Muscle layer of duodenum (tissue), 2 donors: ENCODE results near the gene UBR4.
"Not testable (repeated sequence)": the region's sequence is repeated elsewhere in the genome, so short reads cannot be mapped to it uniquely, and the experiment has no call there.

Source experiments
- H3K27ac ChIP-seq: one replicate; pipeline ENCODE4 v1.7.0; 2013; ENCODE audit warnings: mild to moderate bottlenecking, low read length
- H3K27me3 ChIP-seq: one replicate; pipeline ENCODE4 v1.7.0; 2013; ENCODE audit warnings: low read depth, mild to moderate bottlenecking, control low read depth, low read length
- H3K36me3 ChIP-seq, 2 donors: one replicate each; pipeline ENCODE4 v1.7.0; 2013; ENCODE audit warnings: low read length in 2 of 2, control low read depth in 1 of 2, mild to moderate bottlenecking in 1 of 2; ENCODE audit not compliant: insufficient read depth in 2 of 2, control insufficient read depth in 1 of 2
- H3K4me1 ChIP-seq, 2 donors: one replicate each; pipeline ENCODE4 v1.7.0; 2013; ENCODE audit warnings: low read length in 2 of 2, mild to moderate bottlenecking in 2 of 2, control low read depth in 1 of 2, moderate library complexity in 1 of 2; ENCODE audit not compliant: insufficient read depth in 2 of 2, control insufficient read depth in 1 of 2
- H3K4me3 ChIP-seq, 2 donors: one replicate each; pipeline ENCODE4 v1.7.0; 2013; ENCODE audit warnings: low read length in 2 of 2, low read depth in 1 of 2, mild to moderate bottlenecking in 1 of 2
- H3K9me3 ChIP-seq, 2 donors: one replicate each; pipeline ENCODE4 v1.7.0; 2013; ENCODE audit warnings: low read length in 2 of 2, control low read depth in 1 of 2, mild to moderate bottlenecking in 1 of 2; ENCODE audit not compliant: control insufficient read depth in 1 of 2
- donor health status: healthy.

The UBR4 gene

GRCh38 chr1:19187852-19188251, 22.2 kb downstream of the UBR4 start:
- Histone ChIP-seq H3K4me1 (no peaks in the 10 kb centered on the region), H3K9me3 (no peaks in the 10 kb centered on the region), H3K27ac (no peak overlapping the region), H3K36me3 (peaks cover 68 to 85% of the 10 kb centered on the region in 2 donors), H3K27me3 (no peaks in the 10 kb centered on the region), H3K4me3 (no peak overlapping the region)

- H3K36me3 ChIP-seq: peaks cover 62 to 77% of the 10 kb centered on the region in 2 donors
- no peaks in the 10 kb centered on the region for H3K27me3 ChIP-seq
Measured at GRCh38 chr1:19186001-19186400, 24.1 kb downstream of the UBR4 start.

GRCh38 chr1:19182223-19182622, 27.8 kb downstream of the UBR4 start:
- Histone ChIP-seq H3K36me3 (peaks cover 68 to 79% of the 10 kb centered on the region in 2 donors), H3K4me3 (no peak overlapping the region), H3K27me3 (no peaks in the 10 kb centered on the region)

More at GRCh38 chr1:19186001-19186400, 24.1 kb downstream of the UBR4 start:
- Histone ChIP-seq H3K4me3 (no peak overlapping the region), H3K27ac (no peak overlapping the region), H3K4me1 (no peaks in the 10 kb centered on the region), H3K9me3 (no peaks in the 10 kb centered on the region)

GRCh38 chr1:19180265-19180657, 29.8 kb downstream of the UBR4 start:
- peaks cover 66 to 81% of the 10 kb centered on the region in 2 donors for H3K36me3 ChIP-seq
- not testable (repeated sequence) for H3K9me3 ChIP-seq, H3K27ac ChIP-seq, H3K4me3 ChIP-seq, H3K4me1 ChIP-seq, H3K27me3 ChIP-seq

More at GRCh38 chr1:19182223-19182622, 27.8 kb downstream of the UBR4 start:
- Histone ChIP-seq H3K9me3 (no peaks in the 10 kb centered on the region), H3K4me1 (peaks cover 0 to 3% of the 10 kb centered on the region in 2 donors), H3K27ac (no peak overlapping the region)

GRCh38 chr1:19179597-19180264, 30.3 kb downstream of the UBR4 start:
- H3K4me3 ChIP-seq: no peak overlapping the region
- peaks cover 0 to 3% of the 10 kb centered on the region in 2 donors for H3K4me1 ChIP-seq
- no peaks in the 10 kb centered on the region for H3K9me3 ChIP-seq
- H3K27me3 ChIP-seq: no peaks in the 10 kb centered on the region
- no peak overlapping the region for H3K27ac ChIP-seq
- H3K36me3 ChIP-seq: peaks cover 66 to 81% of the 10 kb centered on the region in 2 donors

GRCh38 chr1:19178734-19179398, 31.2 kb downstream of the UBR4 start:
- Histone ChIP-seq H3K4me1 (peaks cover 0 to 3% of the 10 kb centered on the region in 2 donors), H3K27me3 (no peaks in the 10 kb centered on the region), H3K36me3 (peaks cover 67 to 81% of the 10 kb centered on the region in 2 donors), H3K9me3 (no peaks in the 10 kb centered on the region), H3K4me3 (no peak overlapping the region), H3K27ac (no peak overlapping the region)

- no peak overlapping the region for H3K4me3 ChIP-seq
- peaks cover 69 to 81% of the 10 kb centered on the region in 2 donors for H3K36me3 ChIP-seq
- H3K27ac ChIP-seq: no peak overlapping the region
- H3K4me1 ChIP-seq: peaks cover 0 to 3% of the 10 kb centered on the region in 2 donors
- no peaks in the 10 kb centered on the region for H3K27me3 ChIP-seq
- no peaks in the 10 kb centered on the region for H3K9me3 ChIP-seq
Measured at GRCh38 chr1:19177811-19178210, 32.3 kb downstream of the UBR4 start.

- H3K9me3 ChIP-seq: no peaks in the 10 kb centered on the region
- no peaks in the 10 kb centered on the region for H3K4me1 ChIP-seq
- no peak overlapping the region for H3K4me3 ChIP-seq
- no peak overlapping the region for H3K27ac ChIP-seq
- H3K27me3 ChIP-seq: no peaks in the 10 kb centered on the region
- peaks cover 90 to 98% of the 10 kb centered on the region in 2 donors for H3K36me3 ChIP-seq
Measured at GRCh38 chr1:19169642-19170041, 40.4 kb downstream of the UBR4 start.

- Histone ChIP-seq H3K27ac (no peak overlapping the region), H3K9me3 (no peaks in the 10 kb centered on the region), H3K36me3 (peaks cover 93 to 100% of the 10 kb centered on the region in 2 donors)
Measured at GRCh38 chr1:19167140-19167539, 42.9 kb downstream of the UBR4 start.

GRCh38 chr1:19166066-19166465, 44.0 kb downstream of the UBR4 start:
- H3K36me3 ChIP-seq: peaks cover 95 to 100% of the 10 kb centered on the region in 2 donors
- peaks cover 0 to 9% of the 10 kb centered on the region in 2 donors for H3K4me1 ChIP-seq
- no peak overlapping the region for H3K27ac ChIP-seq
- H3K9me3 ChIP-seq: no peaks in the 10 kb centered on the region
- no peaks in the 10 kb centered on the region for H3K27me3 ChIP-seq
- no peak overlapping the region for H3K4me3 ChIP-seq

More at GRCh38 chr1:19167140-19167539, 42.9 kb downstream of the UBR4 start:
- Histone ChIP-seq H3K4me1 (peaks cover 0 to 9% of the 10 kb centered on the region in 2 donors), H3K27me3 (no peaks in the 10 kb centered on the region), H3K4me3 (no peak overlapping the region)

GRCh38 chr1:19165501-19165900, 44.6 kb downstream of the UBR4 start:
- Histone ChIP-seq H3K36me3 (peaks cover 95 to 100% of the 10 kb centered on the region in 2 donors), H3K4me1 (peaks cover 0 to 9% of the 10 kb centered on the region in 2 donors), H3K4me3 (no peak overlapping the region), H3K9me3 (no peaks in the 10 kb centered on the region), H3K27me3 (no peaks in the 10 kb centered on the region), H3K27ac (no peak overlapping the region)
